Epithelial cell of proximal tubule (primary cell): Measurements from ENCODE around the gene KRTAP12-3. TPM values are rescaled to one million over a fixed set of nuclear protein-coding genes. Genes with fewer than 3 reads are reported as not detected.
"Not testable (repeated sequence)": the region's sequence is repeated elsewhere in the genome, so short reads cannot be mapped to it uniquely, and the experiment has no call there.

Source experiments
- DNase-seq: peaks from one replicate; pipeline ENCODE4 v3.0.0-alpha.2; 2011; ENCODE audit warnings: low read depth
- H3K4me3 ChIP-seq: 2 replicates; pipeline ENCODE4 v1.5.1; 2011; ENCODE audit warnings: low read depth, mild to moderate bottlenecking, low read length
- CTCF ChIP-seq: conservative IDR thresholded peaks from 2 replicates; pipeline ENCODE4 v1.5.1; 2012; ENCODE audit warnings: low read depth, mild to moderate bottlenecking, low read length
- total RNA-seq: library from RNA; depleted of rRNA; stranded (reverse); fragments of >200 nt; gene quantifications from 2 replicates; pipeline ENCODE4 v1.2.3, GENCODE V29; 2015

KRTAP12-3 gene
- total RNA-seq, 1 donor from 2014 or later: not detected

- no peak for DNase-seq
- no peak overlapping the region for H3K4me3 ChIP-seq
- TF ChIP-seq CTCF: no peak
These were observed 24.9 kb downstream of the KRTAP12-3 start for GRCh38 chr21:44682580-44683151.

GRCh38 chr21:44684077-44684476 lies 26.3 kb downstream of the KRTAP12-3 start:
- no peak overlapping the region for H3K4me3 ChIP-seq
- DNase-seq: no peak
- no peak for TF ChIP-seq CTCF

- no peak overlapping the region for H3K4me3 ChIP-seq
- no peak for TF ChIP-seq CTCF
- no peak for DNase-seq
These were observed 26.8 kb downstream of the KRTAP12-3 start for GRCh38 chr21:44684483-44684882.

- not testable (repeated sequence) for H3K4me3 ChIP-seq, DNase-seq
These were observed 27.3 kb downstream of the KRTAP12-3 start for GRCh38 chr21:44685050-44685449.

GRCh38 chr21:44686000-44686781 lies 28.5 kb downstream of the KRTAP12-3 start:
- DNase-seq: no peak
- no peak for TF ChIP-seq CTCF
- H3K4me3 ChIP-seq: no peak overlapping the region

- TF ChIP-seq CTCF: no peak
- DNase-seq: no peak
- H3K4me3 ChIP-seq: no peak overlapping the region
These were observed 29.3 kb downstream of the KRTAP12-3 start for GRCh38 chr21:44686843-44687561.

GRCh38 chr21:44687671-44688070 lies 29.9 kb downstream of the KRTAP12-3 start:
- no peak for DNase-seq
- no peak for TF ChIP-seq CTCF
- H3K4me3 ChIP-seq: no peak overlapping the region

- not testable (repeated sequence) for DNase-seq, H3K4me3 ChIP-seq
These were observed 32.0 kb downstream of the KRTAP12-3 start for GRCh38 chr21:44689740-44690139.
